HG03108 (cell line): ENCODE data around the gene NUMA1.

Experiments used
- ATAC-seq: cut with Tn5 transposase; IDR thresholded peaks from one replicate; pipeline ENCODE4 v1.9.1; 2021; ENCODE audit warnings: moderate library complexity; ENCODE audit not compliant: unreplicated experiment

The NUMA1 gene

GRCh38 chr11:72002841-72003775 lies 77.2 kb downstream of the NUMA1 start:
- no peak for ATAC-seq

- no peak for ATAC-seq
Measured at GRCh38 chr11:72001834-72002591, 78.3 kb downstream of the NUMA1 start.

GRCh38 chr11:72001285-72001684 lies 79.1 kb downstream of the NUMA1 start:
- no peak for ATAC-seq

GRCh38 chr11:72000202-72000867 lies 80.0 kb downstream of the NUMA1 start:
- ATAC-seq: no peak

- ATAC-seq: no peak
Measured at GRCh38 chr11:71999798-72000197, 80.5 kb downstream of the NUMA1 start.

GRCh38 chr11:71999362-71999761 lies 81.0 kb downstream of the NUMA1 start:
- no peak for ATAC-seq

- no peak for ATAC-seq
Measured at GRCh38 chr11:71998649-71999310, 81.6 kb downstream of the NUMA1 start, which contains the start of gene IL18BP. Gene IL18BP (plus strand): TSS chr11:71998909. CDS start chr11:71999985, 1,076 bp downstream.

GRCh38 chr11:71998061-71998460 lies 82.3 kb downstream of the NUMA1 start:
- ATAC-seq: no peak

GRCh38 chr11:71997594-71997993 lies 82.7 kb downstream of the NUMA1 start:
- no peak for ATAC-seq

GRCh38 chr11:71996946-71997345 lies 83.4 kb downstream of the NUMA1 start:
- no peak for ATAC-seq

GRCh38 chr11:71996517-71996916 lies 83.8 kb downstream of the NUMA1 start:
- no peak for ATAC-seq

- ATAC-seq: no peak
Measured at GRCh38 chr11:71995726-71996291, 84.5 kb downstream of the NUMA1 start.

- no peak for ATAC-seq
Measured at GRCh38 chr11:71994786-71995185, 85.6 kb downstream of the NUMA1 start.

GRCh38 chr11:71992136-71992730 lies 88.1 kb downstream of the NUMA1 start:
- no peak for ATAC-seq

GRCh38 chr11:71991494-71991893 lies 88.8 kb downstream of the NUMA1 start:
- peak; percentile 55 for ATAC-seq

GRCh38 chr11:71990701-71991100 lies 89.6 kb downstream of the NUMA1 start:
- no peak for ATAC-seq

GRCh38 chr11:71988050-71988449 lies 92.3 kb downstream of the NUMA1 start:
- no peak for ATAC-seq

GRCh38 chr11:71987521-71987920 lies 92.8 kb downstream of the NUMA1 start:
- ATAC-seq: no peak

- ATAC-seq: no peak
Measured at GRCh38 chr11:71986131-71986530, 94.2 kb downstream of the NUMA1 start.

- ATAC-seq: no peak
Measured at GRCh38 chr11:71979602-71980001, 100.7 kb downstream of the NUMA1 start.
